KOPT-K1 (cell line): ENCODE results near the gene RABL6.

Experiments used
- H3K27ac ChIP-seq: fragments of 200-600 bp; sonication (generic); 2 replicates; pipeline ENCODE4 v1.5.1; 2016; ENCODE audit warnings: antibody characterized with exemption, mild to moderate bottlenecking, low read depth, low read length; ENCODE audit not compliant: poor library complexity, severe bottlenecking
- H3K36me3 ChIP-seq: fragments of 200-600 bp; sonication (generic); 2 replicates; pipeline ENCODE4 v1.5.1; 2017; ENCODE audit warnings: antibody characterized with exemption, mild to moderate bottlenecking, low read length, moderate library complexity; ENCODE audit not compliant: insufficient read depth
- H3K9me3 ChIP-seq: fragments of 200-600 bp; sonication (generic); 2 replicates; pipeline ENCODE4 v1.5.1; 2017; ENCODE audit warnings: antibody characterized with exemption, low read length, mild to moderate bottlenecking; ENCODE audit not compliant: insufficient read depth, poor library complexity, severe bottlenecking

The RABL6 gene

GRCh38 chr9:136814725-136815421, 7.1 kb downstream of the RABL6 start:
- no peaks in the 10 kb centered on the region for H3K9me3 ChIP-seq
- H3K27ac ChIP-seq, result no peak overlapping the region
- H3K36me3 ChIP-seq, result peaks cover 66% of the 10 kb centered on the region

DNA sequence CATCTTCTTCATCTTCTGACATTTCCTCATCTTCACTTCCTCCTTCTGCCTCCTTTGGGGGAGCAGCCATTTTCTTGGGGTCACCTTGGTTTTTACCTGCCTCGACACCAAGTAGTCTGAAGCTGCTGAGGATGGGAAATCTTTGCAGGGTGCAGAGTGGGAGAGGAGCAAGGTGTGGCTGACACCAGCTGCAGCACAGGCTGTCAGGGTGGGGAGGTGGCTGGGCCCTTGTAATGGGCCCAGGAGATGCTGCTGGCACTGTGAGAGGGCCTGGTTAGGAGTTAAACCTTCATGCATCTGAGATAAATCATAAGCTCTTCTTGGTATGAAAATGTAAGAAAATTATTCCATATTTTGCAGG, 7.7 kb downstream of the RABL6 start:
- Histone ChIP-seq H3K27ac (no peak overlapping the region), H3K9me3 (no peaks in the 10 kb centered on the region), H3K36me3 (peaks cover 61% of the 10 kb centered on the region)

DNA sequence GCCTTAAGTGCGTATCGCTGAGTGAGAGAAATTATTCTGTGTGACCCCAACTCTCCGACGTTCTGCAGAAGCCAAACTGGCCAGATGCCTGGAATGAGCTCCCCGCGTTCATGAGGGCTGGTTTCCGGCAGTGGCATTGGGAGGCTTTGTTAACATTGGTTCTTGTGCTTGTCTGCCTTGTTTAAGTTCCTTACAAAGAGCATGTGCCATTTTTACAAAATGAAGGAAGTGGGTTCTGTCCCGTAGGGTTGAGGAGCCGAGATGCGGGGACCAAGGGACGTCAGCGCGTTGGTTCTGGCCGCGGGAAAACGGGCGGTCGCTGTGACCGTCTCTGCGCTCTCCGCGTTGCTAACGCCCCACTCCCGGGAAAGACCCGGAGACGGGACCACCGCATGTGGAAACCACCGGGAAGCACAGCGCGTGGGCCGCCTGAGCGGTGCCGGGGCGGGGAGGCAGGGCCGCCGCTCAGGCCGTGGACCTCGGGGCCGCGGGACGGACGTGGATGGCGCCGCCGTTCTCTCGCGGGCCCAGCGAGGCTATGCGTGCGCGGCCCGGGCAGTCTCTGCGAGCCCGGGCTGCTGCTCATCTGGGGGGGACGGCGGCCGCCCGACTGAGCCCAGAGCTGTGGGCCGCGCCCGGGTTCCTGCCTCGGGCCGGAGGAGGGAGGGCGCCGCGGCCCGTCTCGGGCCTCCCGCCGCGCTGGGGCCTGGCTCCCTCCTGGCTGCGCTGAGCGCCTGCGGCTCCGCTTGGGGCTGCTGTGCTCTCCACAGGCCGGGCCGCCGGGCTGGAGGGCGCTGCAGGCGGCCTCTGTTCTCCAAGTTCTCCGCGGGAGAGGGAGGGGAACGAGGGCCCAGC, 13.4 kb downstream of the RABL6 start:
- H3K9me3 ChIP-seq, result no peaks in the 10 kb centered on the region
- no peak overlapping the region for H3K27ac ChIP-seq
- H3K36me3 ChIP-seq, result peaks cover 42% of the 10 kb centered on the region

DNA sequence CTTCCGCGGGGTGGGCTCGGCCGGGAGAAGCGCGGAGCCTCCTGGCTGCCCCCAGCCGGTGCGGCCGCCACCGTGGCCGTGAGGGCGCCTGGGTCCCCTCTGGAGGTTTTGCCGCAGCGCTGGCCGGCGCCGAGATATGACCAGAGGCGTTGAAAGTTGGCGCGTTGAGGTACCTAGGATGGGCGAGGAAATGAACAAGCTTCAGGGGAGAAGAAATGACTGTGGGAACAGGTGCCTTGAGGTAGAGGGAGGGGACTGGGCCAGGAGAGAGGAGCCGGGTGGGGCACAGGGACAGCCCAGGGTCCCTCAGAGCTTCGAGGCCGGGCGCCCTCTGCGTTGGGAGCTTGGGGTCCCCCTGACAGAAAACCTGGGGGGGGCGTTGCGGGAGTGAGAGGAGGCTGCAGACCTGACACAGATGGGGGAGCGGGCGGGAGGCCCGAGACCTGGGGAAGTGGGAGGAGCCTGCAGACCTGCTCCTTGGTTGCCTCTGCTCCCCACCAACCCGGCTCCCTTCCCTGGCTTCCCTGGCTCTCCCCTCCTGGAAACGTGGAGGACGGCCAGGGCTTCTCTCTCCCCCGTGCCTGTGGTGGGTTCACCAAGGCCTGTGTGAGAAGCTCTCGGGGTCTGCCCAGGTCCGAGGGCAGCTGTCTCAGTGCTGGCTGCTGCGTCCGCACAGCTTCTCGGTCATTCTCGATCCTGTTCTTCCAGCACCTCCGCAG, 14.2 kb downstream of the RABL6 start:
- H3K27ac ChIP-seq, result no peak overlapping the region
- H3K9me3 ChIP-seq, result no peaks in the 10 kb centered on the region
- peaks cover 47% of the 10 kb centered on the region for H3K36me3 ChIP-seq

- H3K36me3 ChIP-seq, result peaks cover 51% of the 10 kb centered on the region
- H3K27ac ChIP-seq, result no peak overlapping the region
- H3K9me3 ChIP-seq, result no peaks in the 10 kb centered on the region
These were observed 15.6 kb downstream of the RABL6 start for GRCh38 chr9:136823136-136824046.

- peaks cover 64% of the 10 kb centered on the region for H3K36me3 ChIP-seq
- H3K27ac ChIP-seq, result no peak overlapping the region
- no peaks in the 10 kb centered on the region for H3K9me3 ChIP-seq
These were observed 16.9 kb downstream of the RABL6 start for GRCh38 chr9:136824496-136825225.

GRCh38 chr9:136825295-136826187, 17.8 kb downstream of the RABL6 start:
- Histone ChIP-seq H3K9me3 (no peaks in the 10 kb centered on the region), H3K27ac (no peak overlapping the region), H3K36me3 (peaks cover 72% of the 10 kb centered on the region)

DNA sequence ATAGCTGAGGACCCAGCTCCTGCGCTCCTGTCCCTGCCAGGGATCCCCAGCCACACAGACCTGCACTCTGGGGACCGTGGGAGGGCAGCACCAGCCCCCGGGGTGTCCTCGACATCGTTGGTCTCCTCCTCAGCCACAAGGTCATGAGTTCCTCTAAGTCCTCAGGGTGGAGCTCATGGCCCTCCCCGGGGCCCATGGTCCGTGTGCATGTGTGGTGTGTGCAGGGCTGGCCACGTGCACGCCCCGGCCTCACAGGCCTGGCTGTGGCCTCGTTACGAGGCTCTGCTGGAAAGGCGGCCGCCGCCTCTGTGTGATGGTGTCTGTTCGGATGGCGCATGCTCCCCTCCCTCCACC, 18.4 kb downstream of the RABL6 start:
- Histone ChIP-seq H3K9me3 (no peaks in the 10 kb centered on the region), H3K27ac (no peak overlapping the region), H3K36me3 (peaks cover 75% of the 10 kb centered on the region)

DNA sequence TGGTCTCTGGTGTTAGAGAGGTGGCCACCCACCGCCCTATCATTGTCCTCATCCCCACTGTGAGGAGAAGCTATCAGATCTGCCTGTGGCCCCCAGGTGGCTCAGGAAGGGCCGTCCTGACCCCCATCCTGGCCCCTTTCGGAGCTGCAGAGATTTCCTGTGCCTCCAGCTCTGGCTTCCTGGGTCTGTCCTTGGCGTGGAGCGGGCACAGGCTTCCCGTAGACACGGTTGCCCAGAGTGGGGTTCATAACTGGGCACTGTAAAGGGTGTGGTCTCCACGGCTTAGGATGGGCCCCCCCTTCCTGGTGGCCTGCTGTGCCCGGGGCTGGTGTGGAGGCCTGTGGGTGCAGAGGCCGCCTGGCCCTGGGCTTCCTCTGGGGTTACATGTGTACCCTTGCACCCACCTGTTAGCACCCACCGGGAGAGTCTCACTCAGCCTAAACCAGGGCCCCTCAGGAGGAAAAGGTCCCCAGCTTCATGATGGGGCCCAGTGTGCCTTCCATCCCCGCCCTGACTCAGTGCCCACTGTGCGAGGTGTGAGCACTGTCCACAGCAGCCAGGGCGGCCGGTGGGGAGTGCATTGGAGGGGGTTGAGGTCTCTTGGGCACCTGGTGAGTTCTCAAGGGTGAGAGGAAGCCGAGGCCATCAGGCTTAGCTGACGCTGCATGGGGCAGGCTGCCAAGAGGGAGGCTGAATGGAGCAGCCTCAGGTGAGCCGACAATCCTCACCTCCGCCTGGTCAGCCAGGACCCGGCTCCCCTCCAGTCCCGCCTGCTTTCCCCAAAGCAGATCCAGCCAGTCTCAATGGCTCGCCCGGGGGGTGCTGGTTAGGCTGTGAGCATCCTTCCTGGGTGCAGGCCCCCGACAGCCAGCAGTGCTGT, 19.2 kb downstream of the RABL6 start:
- no peak overlapping the region for H3K27ac ChIP-seq
- peaks cover 83% of the 10 kb centered on the region for H3K36me3 ChIP-seq
- no peaks in the 10 kb centered on the region for H3K9me3 ChIP-seq

- H3K27ac ChIP-seq, result no peak overlapping the region
- H3K36me3 ChIP-seq, result peaks cover 89% of the 10 kb centered on the region
- no peaks in the 10 kb centered on the region for H3K9me3 ChIP-seq
These were observed 20.2 kb downstream of the RABL6 start for GRCh38 chr9:136827794-136828473.

- Histone ChIP-seq H3K36me3 (peaks cover 88% of the 10 kb centered on the region), H3K9me3 (no peaks in the 10 kb centered on the region), H3K27ac (no peak overlapping the region)
These were observed 20.9 kb downstream of the RABL6 start for GRCh38 chr9:136828474-136829140.

DNA sequence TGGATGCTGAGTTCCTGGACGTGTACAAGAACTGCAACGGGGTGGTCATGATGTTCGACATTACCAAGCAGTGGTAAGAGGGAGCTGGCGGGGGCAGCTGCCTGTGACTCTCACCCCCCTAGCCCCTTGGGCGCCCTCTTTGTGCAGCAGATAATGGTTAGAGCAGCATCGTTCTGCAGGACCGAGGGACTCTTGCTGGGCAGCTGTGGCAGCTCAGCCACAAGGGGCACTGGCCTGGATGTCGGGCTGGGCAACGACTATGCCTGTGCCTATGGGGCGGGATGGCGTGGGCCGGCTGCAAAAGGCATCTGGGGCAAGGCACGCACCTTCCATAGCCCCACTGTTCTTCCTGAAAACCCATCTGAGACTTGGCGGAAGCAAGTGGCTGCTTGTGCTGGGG, 21.7 kb downstream of the RABL6 start:
- H3K36me3 ChIP-seq, result peaks cover 80% of the 10 kb centered on the region
- H3K9me3 ChIP-seq, result no peaks in the 10 kb centered on the region
- H3K27ac ChIP-seq, result no peak overlapping the region
